GM20000 (cell line): ENCODE results near the gene ZBTB34.

ENCODE experiments used
- DNase-seq: peaks from one replicate; pipeline ENCODE4 v3.0.0; 2012; ENCODE audit warnings: low spot score
- CTCF ChIP-seq: IDR thresholded peaks from 2 replicates; pipeline ENCODE4 v1.5.1; 2012; ENCODE audit warnings: mild to moderate bottlenecking, control low read depth; ENCODE audit errors: extremely low read depth, missing control alignments

Gene ZBTB34

GRCh38 chr9:126894052-126894603 is 33.7 kb downstream of the ZBTB34 start:
- TF ChIP-seq CTCF = no peak
- no peak for DNase-seq

- DNase-seq = no peak
These were observed 41.8 kb downstream of the ZBTB34 start for GRCh38 chr9:126902210-126902609.

GRCh38 chr9:126904586-126904985 is 44.1 kb downstream of the ZBTB34 start:
- no peak for TF ChIP-seq CTCF

More at GRCh38 chr9:126902210-126902609, 41.8 kb downstream of the ZBTB34 start:
- TF ChIP-seq CTCF = no peak

GRCh38 chr9:126906091-126906490 is 45.7 kb downstream of the ZBTB34 start:
- TF ChIP-seq CTCF = no peak
- DNase-seq = no peak

More at GRCh38 chr9:126904586-126904985, 44.1 kb downstream of the ZBTB34 start:
- DNase-seq = no peak

GRCh38 chr9:126907058-126907457 is 46.6 kb downstream of the ZBTB34 start:
- TF ChIP-seq CTCF = no peak
- no peak for DNase-seq

- DNase-seq = peak; percentile 99
- TF ChIP-seq CTCF = no peak
These were observed 54.2 kb downstream of the ZBTB34 start, which contains the start of gene RALGPS1 for GRCh38 chr9:126914458-126915280. TSS of gene RALGPS1 (plus strand) at chr9:126914782. CDS start at chr9:126962290, 47,508 bp downstream.

- TF ChIP-seq CTCF = no peak
- peak; percentile 23 for DNase-seq
These were observed 54.9 kb downstream of the ZBTB34 start for GRCh38 chr9:126915281-126915816.
